GM10266 (cell line): ENCODE data around the gene NKIRAS1.
"Not testable (repeated sequence)": the region's sequence is repeated elsewhere in the genome, so short reads cannot be mapped to it uniquely, and the experiment has no call there.

Source experiments
- DNase-seq: peaks from one replicate; pipeline ENCODE4 v3.0.0; 2012; ENCODE audit errors: extremely low spot score
- CTCF ChIP-seq: IDR thresholded peaks from 2 replicates; pipeline ENCODE4 v1.5.1; 2012; ENCODE audit warnings: mild to moderate bottlenecking, low read depth; ENCODE audit not compliant: control insufficient read depth, insufficient read depth; ENCODE audit errors: missing control alignments

NKIRAS1 gene

DNA sequence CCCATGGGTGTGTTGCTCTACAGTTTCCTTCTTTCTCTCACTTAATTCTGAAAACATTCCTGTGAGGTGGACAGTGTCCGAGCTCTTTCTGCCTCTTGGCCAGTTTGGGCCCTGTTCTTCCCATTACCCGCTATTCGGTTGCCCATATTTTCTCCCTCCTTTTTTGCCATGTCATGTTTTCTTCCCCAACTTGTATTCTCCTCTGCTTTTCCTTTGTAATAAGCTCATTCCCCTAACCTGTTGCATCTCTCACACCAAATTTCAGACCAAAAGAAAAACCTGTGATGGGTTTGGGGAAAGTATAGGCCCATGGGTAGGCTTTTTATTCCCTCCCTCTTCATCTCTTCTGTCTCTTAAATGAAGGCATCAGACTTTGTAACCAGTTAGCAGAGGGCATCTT, 30.5 kb downstream of the NKIRAS1 start:
- no peak for DNase-seq
- no peak for TF ChIP-seq CTCF

DNA sequence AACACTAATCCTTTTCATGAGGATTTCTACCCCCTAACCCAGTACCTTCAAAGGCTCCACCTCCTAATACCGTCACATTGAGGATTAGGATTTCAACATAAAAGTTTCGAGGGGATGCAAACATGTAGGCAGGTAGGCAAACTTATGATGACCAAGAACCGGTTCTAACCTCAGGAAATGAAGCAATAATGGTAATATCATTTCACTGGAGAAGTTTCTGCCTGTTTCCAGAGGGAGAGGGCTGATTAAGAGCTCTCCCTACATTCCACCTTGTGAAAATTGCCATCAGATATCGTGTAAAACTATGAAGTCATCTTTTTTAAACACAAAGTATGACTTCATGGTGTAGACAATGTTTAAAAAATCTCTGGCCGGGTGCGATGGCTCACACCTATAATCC, 31.6 kb downstream of the NKIRAS1 start:
- TF ChIP-seq CTCF = no peak
- DNase-seq = no peak

DNA sequence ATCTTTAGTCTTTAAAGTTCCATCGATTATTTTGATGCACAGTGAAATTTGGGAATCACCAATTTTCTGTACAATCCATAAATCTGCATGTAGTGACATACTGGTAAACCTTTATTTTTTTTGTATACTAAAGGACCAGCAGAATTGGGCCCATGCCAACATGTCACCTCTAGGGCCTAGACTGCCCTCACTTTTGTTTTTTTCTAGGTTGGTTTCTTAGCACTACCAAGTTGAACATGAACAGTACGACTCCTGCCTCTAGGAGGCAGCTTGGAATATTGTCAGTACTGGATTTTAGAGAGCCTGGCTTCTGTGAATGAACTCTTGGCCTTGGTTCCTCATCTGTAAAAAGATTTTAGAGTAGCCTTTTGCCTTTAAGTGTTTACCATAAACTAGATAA, 32.3 kb downstream of the NKIRAS1 start:
- DNase-seq = no peak
- no peak for TF ChIP-seq CTCF

- TF ChIP-seq CTCF = no peak
- DNase-seq = no peak
These were observed 34.3 kb downstream of the NKIRAS1 start for GRCh38 chr3:23882487-23882918.

DNA sequence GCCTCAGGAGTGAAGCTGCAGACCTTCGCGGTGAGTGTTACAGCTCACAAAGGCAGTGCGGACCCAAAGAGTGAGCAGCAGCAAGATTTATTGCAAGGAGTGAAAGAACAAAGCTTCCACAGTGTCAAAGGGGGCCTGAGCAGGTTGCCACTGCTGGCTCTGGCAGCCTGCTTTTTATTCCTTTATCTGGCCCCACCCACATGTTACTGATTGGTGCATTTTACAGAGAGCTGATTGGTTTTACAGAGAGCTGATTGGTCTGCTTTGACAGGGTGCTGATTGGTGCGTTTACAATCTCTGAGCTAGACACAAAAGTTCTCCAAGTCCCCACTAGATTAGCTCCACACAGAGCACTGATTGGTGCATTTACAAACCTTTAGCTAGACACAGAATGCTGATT, 34.8 kb downstream of the NKIRAS1 start:
- not testable (repeated sequence) for DNase-seq

DNA sequence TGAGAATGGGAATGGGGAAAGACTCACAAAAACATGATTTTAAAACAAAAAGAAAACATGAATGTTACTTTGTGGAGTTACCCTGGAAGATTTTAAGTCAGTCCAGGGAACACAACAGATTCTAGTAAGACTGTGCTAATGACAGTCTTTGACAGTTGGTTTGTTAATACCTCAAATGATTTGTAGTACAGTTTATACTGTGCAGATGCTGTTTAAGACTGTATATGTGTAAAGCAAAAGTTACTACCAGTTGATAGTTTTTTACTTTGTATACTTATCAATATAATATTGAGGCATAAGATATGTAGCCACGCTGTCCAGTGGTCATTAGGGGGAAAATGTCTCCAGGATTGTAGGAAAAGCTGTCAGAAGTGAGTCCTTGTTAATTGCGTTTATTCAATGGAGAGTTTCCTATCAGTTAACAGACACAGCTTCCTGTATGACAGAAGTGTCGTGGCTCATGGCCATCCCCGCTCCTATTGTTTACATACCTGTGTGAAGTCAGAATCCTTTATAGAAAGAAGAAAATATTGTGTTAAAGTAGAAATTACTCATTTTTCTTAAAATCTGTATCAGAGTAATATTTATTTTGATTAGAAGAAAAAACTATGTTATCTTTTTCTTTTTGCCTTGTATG, 36.0 kb downstream of the NKIRAS1 start:
- no peak for TF ChIP-seq CTCF
- no peak for DNase-seq

- no peak for DNase-seq
- no peak for TF ChIP-seq CTCF
These were observed 37.3 kb downstream of the NKIRAS1 start for GRCh38 chr3:23879485-23879884.
